GM19468 (cell line): ENCODE data around the gene PCGF1.

Experiments
- ATAC-seq: cut with Tn5 transposase; IDR thresholded peaks from one replicate; pipeline ENCODE4 v1.9.1; 2021; ENCODE audit warnings: mild to moderate bottlenecking, moderate library complexity, moderate number of reproducible peaks; ENCODE audit not compliant: unreplicated experiment; ENCODE audit errors: extremely low read depth

Gene PCGF1

DNA sequence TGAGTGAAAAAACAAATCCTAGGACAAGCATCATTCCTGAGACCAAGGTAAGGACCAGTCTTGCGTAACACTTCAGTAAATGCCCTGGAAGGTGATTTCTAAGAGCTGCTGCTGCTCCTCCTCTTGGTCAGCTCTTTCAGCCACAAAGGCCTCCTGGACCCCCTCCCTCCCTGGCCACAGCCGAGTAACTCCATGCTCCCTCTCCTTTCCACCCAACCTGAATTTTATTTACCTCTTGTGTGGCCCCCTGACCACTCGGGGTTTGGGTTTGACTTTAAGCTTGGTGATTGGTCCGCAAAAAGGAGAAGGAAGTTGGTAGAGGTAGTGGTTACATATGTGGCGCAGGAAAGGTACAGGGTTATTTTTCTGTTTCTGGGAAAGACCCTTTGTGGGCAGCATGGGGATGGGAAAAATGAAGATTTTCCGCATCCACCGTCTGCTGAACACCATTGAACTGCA lies 31.4 kb upstream of the PCGF1 start:
- ATAC-seq: no peak

DNA sequence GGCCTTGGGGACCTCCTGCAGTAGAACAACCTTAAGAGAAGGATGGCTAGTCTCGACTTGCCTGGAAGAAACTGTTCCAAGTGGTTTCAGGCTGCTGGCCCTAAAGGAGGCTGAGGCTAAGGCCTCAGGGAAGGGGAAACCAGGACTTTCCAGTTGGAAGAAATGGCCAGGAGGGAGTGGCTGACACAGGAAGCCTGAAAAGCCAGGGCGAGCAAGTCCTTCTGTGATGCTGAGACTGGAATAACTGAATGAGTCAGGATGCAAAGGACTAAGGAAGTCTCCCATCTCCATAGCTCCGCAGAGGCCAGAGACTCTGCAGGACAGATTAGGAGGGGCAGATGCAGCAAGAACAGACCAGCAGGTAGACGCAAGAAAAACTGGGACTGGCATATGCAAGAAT lies 29.6 kb upstream of the PCGF1 start:
- no peak for ATAC-seq

DNA sequence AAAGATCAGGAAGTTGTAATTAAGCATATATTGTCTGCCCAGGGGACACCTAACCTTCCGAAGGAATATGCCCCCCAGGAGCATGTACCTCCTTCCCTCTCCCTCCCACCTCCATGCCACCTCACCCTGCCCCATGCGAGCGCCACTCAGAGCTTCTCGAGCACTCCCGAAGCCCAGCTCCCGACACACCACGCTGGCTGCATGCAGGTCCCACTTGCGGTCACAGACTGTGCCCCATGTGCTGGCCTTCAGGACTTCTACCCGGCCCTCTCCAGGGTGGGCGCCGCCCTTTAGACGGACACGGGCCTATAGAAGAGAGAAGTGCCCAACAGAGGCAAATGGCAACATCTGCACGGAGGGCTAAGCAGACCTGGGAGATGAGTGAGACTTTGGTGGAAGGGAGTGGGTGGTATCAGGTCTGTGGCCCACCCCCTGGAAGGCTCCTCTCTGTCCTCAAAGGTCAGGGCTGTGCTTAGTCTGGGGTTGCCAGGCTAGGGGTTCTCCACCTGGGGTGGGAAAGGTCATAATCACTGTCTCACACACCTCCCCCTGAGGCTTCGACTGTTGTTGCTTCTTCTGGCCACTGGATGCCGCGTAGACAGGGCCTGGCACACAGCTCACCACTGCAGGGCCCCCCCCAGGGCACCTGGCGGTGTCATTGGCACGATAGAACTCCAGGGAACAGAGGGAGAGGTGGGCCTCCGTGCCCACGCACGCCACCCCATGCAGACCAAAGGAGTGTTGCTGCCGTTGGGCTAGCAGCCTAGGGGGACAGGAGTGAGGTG lies 28.9 kb upstream of the PCGF1 start:
- no peak for ATAC-seq

DNA sequence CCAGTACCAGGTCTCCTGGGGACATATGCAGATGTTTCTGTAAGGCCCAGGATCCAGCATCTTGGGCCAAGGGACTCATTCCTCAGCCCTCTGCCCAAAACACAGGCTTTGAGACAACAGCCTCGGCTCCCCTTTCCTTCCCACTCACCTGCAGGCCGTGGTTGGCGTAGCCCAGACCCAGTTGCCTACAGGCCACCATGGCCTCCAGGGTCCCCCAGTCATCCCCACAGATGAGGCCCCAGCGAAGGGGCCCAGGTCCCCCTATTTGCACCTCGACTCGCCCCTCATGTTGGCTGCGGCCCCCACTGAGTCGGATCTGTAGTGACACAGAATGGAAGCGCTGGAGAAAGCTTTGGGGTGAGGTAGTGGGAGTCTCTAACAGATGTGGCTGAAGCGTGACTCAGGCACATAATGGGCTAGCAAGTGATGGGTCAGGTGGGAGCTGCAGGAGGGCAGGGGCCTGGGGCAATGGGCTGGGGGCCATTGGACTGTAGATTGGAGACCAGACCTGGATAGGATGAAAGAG lies 28.0 kb upstream of the PCGF1 start:
- ATAC-seq: no peak

DNA sequence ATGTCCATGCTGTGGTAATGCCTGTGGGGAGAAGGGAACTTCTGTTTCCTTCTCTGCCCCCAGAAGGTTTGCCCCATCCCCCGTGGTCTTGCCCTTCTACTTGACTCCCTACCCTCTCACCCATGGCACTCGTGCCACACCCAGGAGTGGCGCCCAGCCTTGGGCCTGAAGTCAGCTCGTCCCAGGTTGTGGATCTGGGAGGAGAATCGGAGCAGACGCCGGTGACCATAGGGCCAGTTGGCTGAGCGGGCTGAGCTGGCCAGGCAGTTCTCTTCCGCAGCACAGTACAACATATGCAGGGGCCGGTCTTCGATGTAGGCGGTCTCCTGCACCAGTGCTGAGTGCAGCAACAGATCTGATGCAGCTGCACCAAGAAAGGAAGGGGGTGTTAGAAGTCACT lies 26.9 kb upstream of the PCGF1 start:
- ATAC-seq: no peak

DNA sequence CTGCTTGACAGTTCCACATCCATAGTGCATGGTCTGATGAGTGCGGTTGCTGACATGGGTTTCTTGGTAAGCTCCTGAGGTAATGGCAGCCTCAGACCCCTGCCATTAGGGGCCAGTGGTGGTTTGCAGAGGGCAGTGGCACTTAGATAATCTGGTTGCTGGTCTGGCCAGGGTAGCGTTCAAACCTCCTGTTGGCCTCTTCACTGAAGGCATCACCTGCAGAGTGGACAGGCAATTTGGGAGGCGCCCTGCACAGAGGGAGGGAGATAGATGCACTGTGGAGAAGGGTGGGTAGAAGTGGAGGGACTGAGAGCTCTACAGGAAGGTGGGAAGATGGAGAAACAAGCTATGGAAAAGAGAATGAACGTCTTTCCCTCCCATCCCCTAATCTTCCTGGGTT lies 26.0 kb upstream of the PCGF1 start:
- no peak for ATAC-seq

DNA sequence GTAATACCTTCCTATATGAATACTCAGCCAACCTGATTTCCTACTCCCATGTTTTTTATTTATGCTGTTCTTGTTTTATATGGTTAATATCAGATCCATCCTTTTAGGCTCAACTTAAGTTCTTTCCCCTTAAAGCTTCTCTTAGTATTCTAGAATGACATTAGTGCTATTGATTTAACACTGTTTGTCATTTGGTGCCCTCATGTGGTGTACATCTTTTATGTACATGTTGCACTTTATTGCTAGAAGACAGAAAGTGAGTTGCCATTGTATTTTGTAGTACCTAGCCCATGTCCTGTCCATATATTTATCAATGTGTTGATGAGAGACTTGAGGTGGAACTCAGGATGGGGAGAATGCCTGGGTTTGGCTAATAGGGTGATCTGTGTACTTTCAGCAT lies 24.7 kb upstream of the PCGF1 start:
- no peak for ATAC-seq

DNA sequence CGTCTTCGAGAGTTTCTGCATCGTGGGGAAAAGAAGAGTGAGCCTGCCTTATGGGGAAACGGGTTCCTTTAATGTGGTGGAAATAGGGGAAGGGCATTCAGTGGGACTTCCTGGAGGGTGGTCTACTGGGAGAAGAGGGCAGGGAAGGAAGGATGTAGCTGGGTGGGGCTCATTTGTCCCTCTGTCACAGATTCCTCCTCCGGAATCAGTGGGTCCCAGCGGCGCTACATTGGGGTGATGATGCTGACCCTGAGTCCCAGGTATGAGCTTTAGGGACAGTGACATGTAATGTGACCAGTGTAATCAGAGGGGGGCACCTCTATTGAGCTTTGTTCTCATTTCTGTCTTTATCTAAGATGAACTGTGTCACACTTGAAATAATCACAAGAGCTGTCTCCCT lies 24.2 kb upstream of the PCGF1 start:
- ATAC-seq: no peak

DNA sequence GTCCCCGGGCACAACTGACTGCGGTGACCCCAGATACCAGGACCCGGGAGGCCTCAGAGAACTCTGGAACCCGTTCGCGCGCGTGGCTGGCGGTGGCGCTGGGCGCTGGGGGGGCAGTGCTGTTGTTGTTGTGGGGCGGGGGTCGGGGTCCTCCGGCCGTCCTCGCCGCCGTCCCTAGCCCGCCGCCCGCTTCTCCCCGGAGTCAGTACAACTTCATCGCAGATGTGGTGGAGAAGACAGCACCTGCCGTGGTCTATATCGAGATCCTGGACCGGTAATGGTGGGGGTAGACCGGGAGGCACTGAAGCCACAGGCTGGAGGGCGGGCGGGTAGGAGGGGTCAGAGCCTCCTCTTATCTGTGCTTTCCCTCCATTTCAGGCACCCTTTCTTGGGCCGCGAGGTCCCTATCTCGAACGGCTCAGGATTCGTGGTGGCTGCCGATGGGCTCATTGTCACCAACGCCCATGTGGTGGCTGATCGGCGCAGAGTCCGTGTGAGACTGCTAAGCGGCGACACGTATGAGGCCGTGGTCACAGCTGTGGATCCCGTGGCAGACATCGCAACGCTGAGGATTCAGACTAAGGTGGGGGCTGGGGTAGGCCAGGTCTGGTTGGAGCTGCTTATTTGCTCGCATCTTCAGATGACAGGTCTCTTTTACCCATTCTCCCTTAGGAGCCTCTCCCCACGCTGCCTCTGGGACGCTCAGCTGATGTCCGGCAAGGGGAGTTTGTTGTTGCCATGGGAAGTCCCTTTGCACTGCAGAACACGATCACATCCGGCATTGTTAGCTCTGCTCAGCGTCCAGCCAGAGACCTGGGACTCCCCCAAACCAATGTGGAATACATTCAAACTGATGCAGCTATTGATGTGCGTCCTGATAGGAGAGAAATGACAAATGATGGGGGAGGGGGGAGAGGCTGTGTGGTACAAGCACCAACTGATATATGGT lies 23.0 kb upstream of the PCGF1 start:
- ATAC-seq: no peak

DNA sequence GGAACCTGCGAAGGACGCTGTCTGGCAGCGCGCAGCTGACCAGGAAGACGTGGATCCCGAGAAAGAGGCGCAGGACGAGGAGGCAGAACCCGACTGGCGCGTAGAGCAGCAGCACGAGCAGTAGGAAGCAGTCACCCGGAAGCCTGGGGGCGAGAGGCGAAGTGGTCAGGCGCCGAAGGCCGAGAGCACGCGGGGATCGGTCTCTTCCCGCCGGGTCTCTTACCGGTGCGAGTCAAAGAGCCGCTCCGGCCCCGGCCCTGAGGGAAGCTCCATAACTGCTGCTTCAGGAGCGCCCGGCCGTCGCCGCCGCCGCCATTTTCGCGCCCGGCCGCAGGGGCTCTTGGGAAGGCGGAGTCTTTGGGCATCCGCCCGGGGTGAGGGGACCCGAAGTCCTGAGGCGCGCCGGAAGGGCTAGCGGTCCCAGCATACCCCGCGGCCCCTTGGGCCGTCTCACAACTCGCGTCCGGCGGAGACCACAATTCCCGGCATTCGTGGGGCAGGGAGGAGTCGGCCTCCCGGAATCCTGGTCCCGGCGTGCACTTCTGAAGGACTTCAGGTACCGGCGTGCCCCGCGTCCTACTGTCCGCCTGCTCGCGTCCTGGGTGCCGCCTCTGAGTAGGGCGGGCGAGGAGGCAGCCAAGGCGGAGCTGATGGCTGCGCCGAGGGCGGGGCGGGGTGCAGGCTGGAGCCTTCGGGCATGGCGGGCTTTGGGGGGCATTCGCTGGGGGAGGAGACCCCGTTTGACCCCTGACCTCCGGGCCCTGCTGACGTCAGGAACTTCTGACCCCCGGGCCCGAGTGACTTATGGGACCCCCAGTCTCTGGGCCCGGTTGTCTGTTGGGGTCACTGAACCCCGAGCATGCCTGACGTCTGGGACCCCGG lies 22.1 kb upstream of the PCGF1 start, which contains the start of the genes AUP1 and HTRA2:
Gene AUP1 (minus strand): TSS at position 350 of the 882 bp plus-strand sequence. CDS start 77 bp downstream, at position 273.
Gene HTRA2 (plus strand): TSS at position 577 of the 882 bp plus-strand sequence. CDS start 74 bp downstream, at position 651.
- ATAC-seq: peak; percentile 89

DNA sequence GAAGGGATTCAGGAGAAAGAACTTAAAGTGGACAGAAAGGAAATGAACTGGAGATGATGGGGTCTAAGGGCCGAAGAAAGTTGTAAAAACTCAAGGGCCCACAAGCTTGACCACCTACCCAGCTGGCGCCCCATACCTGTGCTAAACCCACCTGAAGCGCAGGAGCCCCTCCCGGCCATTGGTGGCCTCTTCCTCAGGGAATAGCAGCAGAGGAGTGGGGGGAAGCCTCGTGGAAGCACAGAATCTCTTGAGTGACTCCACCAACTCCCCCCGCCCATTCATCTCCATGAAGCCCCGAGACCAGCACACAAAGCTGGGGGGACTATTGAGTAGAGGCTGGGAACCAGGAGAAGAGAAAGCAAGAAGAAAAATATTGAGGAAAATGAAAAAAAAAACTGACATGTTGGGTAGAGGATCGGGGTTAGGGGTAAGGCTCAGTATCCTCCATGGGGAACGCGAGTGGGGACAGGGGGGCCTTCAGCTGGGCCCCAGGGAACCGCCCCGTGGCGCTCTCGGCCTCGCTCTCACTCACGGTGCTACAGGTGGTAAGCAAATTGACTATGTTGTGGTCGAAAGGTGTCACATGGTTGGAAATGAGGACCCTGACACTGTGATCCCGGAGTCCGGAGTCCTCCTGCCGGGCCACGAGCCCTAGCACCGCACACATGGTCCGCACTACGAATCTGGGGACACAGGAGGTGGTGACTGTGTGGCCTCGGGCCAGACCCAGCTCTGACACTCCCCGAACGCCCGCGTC lies 21.3 kb upstream of the PCGF1 start:
- ATAC-seq: no peak

DNA sequence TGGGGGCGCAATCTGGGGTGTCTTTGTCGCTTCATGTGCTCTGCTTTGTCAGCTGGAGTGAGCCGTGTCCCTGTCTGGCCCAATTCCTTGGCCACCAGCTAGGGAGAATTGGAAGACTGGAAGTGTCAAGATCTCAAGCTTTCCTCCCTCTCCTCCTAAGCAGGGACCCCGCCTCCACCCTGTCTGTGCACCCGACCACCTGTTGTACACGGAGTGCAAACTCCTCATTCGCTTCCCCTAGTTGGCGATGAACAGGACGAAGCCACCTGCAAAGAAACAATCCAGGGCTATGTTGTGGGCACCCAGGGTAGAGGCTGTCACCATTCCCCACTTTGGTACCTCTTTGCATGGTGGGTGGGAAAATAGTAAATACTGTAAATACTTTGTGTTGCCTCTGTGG lies 20.2 kb upstream of the PCGF1 start:
- ATAC-seq: no peak

DNA sequence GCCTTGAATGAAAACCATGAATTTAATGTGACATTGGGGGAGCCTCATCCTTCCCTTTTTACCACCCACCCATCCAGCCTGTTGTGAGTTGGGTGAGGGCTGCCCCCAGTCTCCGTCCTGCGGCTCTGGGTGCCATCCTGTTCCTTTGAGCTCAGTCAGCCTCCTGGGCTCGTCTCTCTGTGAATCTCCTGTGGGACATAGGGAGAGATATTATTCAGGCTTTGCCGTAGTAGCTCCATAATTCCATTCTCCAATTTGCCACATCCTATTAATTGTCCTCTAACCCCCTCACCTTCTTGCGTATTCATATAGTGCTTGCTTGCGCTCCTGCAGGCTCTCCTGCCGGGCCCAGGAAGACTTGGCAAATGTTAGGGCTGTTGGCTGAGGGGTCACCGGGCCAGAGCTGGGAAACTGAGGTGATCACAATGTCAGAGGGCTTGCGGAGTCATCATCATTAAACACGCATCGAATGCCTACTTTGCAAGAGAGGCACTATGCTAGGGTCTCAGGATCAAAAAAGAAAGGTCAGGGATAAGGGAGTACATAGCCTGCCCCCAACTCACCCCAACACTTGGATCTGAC lies 19.2 kb upstream of the PCGF1 start:
- no peak for ATAC-seq

DNA sequence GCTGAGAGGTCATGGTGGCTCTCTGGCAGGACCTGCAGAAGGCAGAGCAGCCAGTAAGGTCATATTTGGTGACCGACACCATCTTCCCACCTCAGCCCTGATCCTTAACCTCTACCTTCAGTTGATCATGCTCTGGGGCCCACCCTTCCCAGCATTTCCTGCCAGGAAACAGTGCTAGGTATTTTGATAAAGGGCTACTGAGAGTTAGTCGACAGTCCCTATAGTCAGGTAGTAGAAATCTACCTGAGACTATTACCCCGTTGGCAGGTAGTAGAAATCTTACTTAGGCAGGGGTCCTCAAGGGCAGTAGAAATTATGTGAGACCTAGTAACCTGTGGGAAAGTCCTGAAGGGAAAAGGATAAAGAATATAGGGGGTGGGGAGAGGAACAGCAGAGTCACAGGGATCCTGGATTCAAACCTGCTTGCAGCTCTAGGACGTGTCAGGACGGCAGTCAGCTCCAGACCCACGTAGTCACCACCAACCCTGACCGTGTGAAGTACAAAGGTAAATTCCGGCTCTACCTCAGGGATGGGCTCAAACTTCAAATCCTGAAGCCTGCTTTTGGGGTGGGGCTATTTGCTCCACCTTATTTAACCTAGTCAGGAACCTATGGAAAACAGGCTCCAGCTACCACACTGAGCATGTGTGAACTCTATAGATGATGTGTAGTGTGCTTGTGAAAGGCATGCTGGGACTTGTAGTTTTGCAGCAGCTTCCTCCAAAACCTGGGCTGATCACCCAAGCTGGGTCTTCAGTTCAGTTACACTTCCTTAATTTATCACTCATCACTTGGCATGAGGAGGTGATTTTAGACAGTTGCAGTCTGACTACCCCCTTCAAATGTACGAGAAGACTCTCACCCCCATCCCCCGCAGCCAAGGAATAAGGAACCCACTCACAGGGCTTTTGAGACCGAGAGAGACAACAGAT lies 18.5 kb upstream of the PCGF1 start, which contains the start of gene DQX1:
Gene DQX1 (minus strand): TSS at position 515 of the 932 bp plus-strand sequence. CDS start 502 bp downstream, at position 13.
- no peak for ATAC-seq

DNA sequence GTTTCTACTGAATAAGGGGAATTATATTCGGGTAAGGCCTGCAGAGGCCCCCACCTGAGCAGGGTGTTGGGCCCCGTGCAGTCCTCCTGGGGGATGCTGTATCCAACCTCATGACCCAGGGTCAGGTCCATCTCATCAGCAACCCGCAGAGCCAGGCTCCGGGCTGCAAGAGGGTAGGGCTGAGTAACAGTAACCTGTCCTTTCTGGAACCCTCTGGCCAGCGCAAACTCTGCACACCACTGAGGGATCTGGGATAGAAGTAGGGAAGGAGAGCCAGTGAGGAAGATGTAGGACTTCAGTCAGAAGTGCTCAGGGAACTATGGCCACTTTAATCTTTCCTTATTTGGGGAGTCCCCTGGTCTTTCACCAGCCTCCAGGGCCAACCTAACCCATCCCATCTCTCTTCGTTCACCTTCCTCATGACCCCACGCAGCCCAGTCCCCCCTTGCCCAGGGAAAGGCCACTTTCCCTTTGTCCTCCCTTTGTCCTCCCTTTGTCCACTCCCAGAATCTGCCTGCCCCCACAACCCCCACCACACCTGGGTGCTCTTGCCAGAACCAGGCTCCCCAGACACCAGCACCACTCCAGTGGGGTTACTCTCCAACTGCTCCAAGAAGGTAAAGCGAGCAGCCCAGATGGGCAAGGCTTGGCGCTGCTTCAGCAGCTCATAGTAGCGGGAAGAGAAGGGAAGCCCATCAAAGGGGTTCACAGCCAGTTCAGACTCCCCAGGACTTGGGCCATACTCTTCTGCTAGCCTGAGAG lies 17.6 kb upstream of the PCGF1 start:
- ATAC-seq: no peak

DNA sequence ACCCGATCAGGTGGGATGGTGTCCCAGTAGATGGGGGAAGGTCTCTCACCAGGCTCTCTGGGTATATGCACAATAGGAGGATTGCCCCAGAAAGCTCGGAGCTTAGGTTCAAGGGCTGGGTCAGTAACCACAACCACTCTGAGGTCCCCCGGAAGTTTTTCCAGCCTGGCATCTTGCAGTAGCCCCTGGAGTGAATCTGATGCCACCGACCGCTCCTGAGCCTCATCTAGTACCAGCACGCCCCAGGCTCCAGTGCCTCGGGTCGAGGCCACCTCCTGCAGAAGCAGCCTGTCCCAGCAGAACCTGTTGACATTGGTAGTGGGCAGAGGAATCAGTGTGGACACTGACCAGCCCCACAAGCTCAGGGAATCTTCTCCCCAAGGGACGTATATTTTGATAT lies 16.5 kb upstream of the PCGF1 start:
- no peak for ATAC-seq

DNA sequence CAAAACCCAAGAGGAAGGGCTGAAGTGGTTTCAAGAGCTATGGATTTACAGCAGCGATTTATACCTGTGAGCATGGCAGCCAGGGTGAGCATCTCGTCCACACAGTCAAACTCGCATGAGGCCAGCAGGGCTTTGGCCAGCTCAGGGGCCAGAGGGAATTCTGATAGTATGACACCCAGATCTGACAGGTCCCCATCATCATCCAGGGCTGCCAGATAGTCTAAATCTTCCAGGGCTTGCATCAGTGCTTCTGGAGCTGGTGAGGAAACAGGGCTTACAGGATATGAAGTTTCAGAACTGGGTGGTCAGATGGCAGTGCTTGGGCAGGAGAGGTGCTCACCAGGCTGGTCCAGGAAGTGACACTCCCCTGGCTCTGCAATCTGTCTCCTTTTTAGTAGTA lies 15.0 kb upstream of the PCGF1 start:
- no peak for ATAC-seq
